GM19239 (cell line): ENCODE measurements around the gene DYNLT1.
"Not testable (repeated sequence)": the region's sequence is repeated elsewhere in the genome, so short reads cannot be mapped to it uniquely, and the experiment has no call there.

Source experiments
- DNase-seq: peaks from one replicate; pipeline ENCODE4 v3.0.0; 2011; ENCODE audit warnings: low spot score; ENCODE audit not compliant: insufficient read length
- FAIRE-seq: peaks from 2 replicates; lab custom pipeline; 2011; peaks lifted over from hg19 to GRCh38; lab: Jason Lieb, UNC

Gene DYNLT1

GRCh38 chr6:158665332-158665731 is 20.8 kb upstream of the DYNLT1 start:
- FAIRE-seq (no peak), DNase-seq (no peak)

GRCh38 chr6:158663625-158664165 is 19.2 kb upstream of the DYNLT1 start:
- DNase-seq (no peak), FAIRE-seq (no peak)

GRCh38 chr6:158662954-158663624 is 18.5 kb upstream of the DYNLT1 start:
- FAIRE-seq: no peak
- DNase-seq: no peak

DNA sequence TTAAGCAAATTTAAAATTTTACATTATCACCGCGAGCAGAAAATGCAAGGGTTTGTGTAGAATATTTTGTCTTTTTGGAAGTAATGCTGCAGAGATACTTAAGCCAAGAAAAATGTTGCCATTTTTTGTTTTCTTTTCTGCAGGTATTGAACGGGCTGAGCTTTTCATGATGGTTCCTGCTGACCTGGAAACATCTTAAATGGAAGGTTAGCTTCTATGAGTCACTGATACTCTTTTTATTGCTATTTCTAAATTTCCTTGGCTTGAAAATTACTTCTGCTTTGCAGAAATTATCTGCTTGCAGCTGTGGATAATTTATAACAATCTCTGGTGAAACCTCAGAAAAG is 18.0 kb upstream of the DYNLT1 start:
- FAIRE-seq: no peak
- DNase-seq: no peak

- FAIRE-seq (no peak), DNase-seq (no peak)
These were observed 16.7 kb upstream of the DYNLT1 start for GRCh38 chr6:158661156-158661685.

DNA sequence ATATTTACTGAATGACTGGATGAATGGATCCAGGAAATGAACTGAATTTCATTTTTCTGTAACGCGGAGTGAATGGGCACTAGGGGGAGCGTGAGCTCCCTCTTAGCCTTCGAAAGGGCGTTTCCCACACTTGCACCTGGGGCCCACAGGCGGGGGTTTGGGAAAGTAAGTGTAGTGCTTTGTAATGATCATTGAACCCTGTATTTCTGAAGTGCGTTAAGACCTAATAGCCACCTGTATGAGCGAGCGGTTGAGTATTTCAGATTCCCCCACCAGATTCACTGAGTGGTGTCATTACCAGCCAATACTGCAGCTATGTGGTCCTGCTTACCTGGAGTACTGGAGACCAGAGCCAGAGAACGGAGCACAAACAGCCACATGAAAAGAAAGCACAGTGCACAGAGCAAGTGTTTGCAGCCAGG is 15.8 kb upstream of the DYNLT1 start:
- FAIRE-seq (peak; percentile 47), DNase-seq (peak; percentile 37)

GRCh38 chr6:158656986-158657385 is 12.4 kb upstream of the DYNLT1 start:
- not testable (repeated sequence) for DNase-seq

DNA sequence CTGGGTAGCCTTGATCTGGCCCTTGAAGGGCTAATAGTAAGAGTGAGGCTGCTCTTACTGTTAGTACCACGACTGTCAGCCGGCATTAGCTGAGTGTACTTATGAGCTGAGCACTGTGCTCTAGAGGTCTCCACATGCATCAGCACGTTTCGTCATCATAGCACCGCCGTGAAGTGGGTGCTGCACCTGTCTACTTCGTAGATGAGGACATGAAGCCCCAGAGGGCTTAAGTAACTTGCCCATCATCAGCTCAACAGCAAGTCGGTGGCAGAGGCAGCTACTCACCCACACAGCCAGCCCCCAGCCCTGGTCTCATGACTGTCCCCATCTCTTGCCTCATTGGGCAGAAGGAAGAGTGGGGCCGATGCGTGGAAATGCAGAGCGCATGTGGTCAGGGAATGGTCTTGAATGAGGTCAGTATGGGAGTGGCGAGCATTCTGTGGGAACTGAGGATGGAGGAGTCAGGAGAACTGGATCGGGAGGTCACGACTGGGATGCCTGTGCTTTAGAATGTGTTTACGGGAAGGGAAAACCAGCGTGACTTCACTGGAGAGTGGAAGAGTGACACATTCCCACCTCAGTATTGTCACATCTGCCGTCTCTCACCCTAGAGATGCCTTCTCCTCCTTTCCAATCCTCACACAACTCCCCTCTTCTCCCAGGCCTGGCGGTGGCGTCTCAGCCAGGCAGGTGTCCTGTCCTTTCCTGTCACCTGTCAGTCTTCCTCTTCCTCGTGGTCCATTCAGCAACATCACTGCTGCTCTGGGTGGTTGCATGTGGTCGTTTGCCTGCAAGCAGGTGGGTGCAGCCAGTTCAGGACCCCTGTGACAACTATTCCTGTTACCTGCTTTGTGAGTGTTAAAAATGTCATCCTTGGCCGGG is 11.3 kb upstream of the DYNLT1 start:
- DNase-seq (no peak), FAIRE-seq (no peak)

More at GRCh38 chr6:158656986-158657385, 12.4 kb upstream of the DYNLT1 start:
- FAIRE-seq: not testable (repeated sequence)

DNA sequence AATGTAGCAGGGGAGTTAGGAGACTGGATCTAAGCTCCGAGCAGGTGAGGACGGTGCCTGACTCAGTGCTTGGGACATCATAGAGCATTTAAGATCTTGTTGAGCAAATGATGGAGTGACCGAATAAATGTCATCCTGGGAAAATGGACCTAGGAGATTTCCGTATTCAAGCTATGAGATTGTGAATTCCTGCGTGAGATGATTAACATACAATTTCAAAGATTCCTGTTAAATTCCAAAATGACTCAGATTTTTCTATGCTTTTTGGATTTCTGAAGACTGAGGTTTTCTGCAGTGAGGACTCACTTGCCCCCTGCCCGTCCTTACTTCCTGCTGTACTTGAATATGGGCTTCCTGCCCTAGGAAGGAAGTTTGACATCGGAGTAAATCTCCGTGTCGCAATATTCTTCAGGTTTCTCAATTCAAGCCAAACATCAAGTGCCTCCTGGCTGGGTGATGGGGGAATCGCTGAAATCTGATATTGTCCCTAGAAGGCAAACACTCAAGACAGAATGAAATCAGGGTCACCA is 10.5 kb upstream of the DYNLT1 start:
- no peak for DNase-seq
- no peak for FAIRE-seq

GRCh38 chr6:158654498-158654897 is 10.0 kb upstream of the DYNLT1 start:
- DNase-seq (no peak), FAIRE-seq (no peak)

- peak; percentile 97 for FAIRE-seq
These were observed 9.2 kb upstream of the DYNLT1 start for GRCh38 chr6:158653577-158654354.

GRCh38 chr6:158651981-158652737 is 7.6 kb upstream of the DYNLT1 start:
- not testable (repeated sequence) for FAIRE-seq, DNase-seq

More at GRCh38 chr6:158653577-158654354, 9.2 kb upstream of the DYNLT1 start:
- peak; percentile 38 for DNase-seq

- DNase-seq (no peak), FAIRE-seq (peak; percentile 88)
These were observed 5.0 kb upstream of the DYNLT1 start, which contains the start of gene SYTL3 for GRCh38 chr6:158649289-158650143. Gene SYTL3, plus strand, starts transcription at chr6:158650054. Its CDS starts 13,215 bp downstream, at chr6:158663269.

DNA sequence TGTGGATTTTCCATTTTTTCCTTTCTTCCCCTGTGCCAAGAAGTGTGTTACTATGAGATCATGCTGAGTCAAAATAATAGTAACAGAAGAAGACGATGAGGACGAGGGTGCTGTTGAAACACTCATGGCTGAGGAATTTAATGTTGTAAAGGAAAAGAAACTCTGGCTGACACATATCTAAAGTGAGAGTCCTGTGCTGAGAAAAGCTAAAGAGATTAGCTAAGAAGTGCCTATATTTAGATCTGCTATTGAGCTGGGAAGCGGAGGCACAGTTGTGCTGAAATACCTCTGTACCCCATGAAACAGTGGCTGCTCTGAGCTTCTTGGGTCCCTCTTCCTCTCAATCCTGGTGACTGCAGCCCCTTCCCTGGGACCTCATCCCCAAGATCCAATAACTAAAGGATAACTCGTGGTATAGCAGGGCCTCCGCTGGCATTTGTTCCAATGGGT is 4.2 kb upstream of the DYNLT1 start:
- DNase-seq (no peak), FAIRE-seq (peak; percentile 77)

DNA sequence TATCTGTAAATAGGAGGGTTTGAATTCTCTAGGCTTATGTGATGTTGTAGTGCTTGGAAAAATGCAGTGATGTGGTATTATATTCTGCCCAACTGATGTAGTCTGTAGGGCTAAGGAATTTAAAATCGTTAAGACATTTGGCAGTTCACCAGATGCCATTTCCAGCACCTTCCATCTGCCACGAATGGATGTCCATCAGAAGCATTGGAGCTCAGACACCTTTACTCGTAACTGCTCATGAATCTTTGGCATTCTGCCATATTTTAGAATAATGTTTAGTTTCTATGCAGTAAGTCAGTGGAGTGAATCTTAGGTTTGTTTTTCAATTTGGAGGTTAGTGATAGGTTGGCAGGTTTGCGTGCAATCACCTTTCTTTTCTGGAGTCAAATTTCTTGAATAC is 3.0 kb upstream of the DYNLT1 start:
- FAIRE-seq (no peak), DNase-seq (no peak)

DNA sequence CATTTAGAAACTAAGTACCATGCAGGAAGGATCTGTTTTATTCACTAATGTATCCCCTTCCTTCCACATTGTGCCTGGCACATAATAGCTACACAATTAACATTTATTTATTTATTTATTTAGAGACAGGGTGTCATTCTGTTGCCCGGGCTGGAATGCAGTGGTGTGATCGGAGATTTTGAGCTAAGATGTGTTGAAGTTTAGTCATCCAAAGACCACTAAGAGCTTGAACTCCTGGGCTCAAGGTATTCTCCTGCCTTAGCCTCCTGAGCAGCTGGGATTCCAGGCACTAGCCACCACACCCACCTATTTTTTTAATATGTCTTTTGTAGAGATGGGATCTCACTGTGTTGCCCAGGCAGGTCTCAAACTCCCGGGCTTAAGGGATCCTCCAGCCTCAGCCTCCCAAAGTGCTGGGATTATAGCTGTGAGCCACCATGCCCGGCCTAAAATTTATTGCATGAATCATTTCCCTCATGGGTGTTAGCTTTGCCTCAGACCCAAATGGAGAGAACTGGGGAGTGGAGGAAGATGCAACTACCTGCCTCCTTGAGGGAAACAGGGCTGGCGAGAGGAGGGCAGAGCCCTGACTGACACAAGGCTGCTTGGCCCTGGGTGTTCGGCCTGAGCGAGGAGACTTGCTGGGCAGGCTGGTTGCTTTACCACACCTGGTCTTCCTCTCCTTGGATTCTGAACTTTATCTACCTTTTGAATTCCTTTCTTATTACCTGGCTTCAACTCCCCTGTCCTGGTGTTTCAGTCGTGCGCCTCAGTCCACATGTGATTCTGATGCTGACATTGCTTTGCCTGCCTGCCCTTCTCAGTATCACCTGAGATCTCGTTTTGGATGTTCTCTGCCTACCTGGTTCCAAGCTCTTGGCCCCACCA is 1.7 kb upstream of the DYNLT1 start:
- FAIRE-seq: no peak

More for the DNA sequence above, 1.7 kb upstream of the DYNLT1 start:
- no peak for DNase-seq
